SJSA1 (cell line): ENCODE measurements around the gene RDH16. TPM values are rescaled to one million over a fixed set of nuclear protein-coding genes. Genes with fewer than 3 reads are reported as not detected.
"Not testable (repeated sequence)": the region's sequence is repeated elsewhere in the genome, so short reads cannot be mapped to it uniquely, and the experiment has no call there.

Experiments used
- DNase-seq, 2 experiments: peaks; one replicate each; pipeline ENCODE4 v3.0.0-alpha.2; 2015 to 2020; ENCODE audit warnings: low spot score in 2 of 2, low read depth in 1 of 2
- H3K27ac ChIP-seq: fragments of 250-450 bp; sonication (Bioruptor Pico); 2 replicates; pipeline ENCODE4 v1.5.1; 2020; ENCODE audit warnings: mild to moderate bottlenecking, moderate library complexity
- H3K27me3 ChIP-seq: fragments of 250-450 bp; sonication (Bioruptor Pico); replicated peaks from 2 replicates; pipeline ENCODE4 v1.5.1; 2020; ENCODE audit warnings: mild to moderate bottlenecking, moderate library complexity
- H3K36me3 ChIP-seq: fragments of 250-450 bp; sonication (Bioruptor Pico); 2 replicates; pipeline ENCODE4 v1.5.1; 2020; ENCODE audit warnings: mild to moderate bottlenecking
- H3K4me1 ChIP-seq: fragments of 250-450 bp; sonication (Bioruptor Pico); replicated peaks from 2 replicates; pipeline ENCODE4 v1.6.1; 2021; ENCODE audit warnings: mild to moderate bottlenecking
- H3K4me3 ChIP-seq: fragments of 250-450 bp; sonication (Bioruptor Pico); 2 replicates; pipeline ENCODE4 v1.5.1; 2020; ENCODE audit warnings: mild to moderate bottlenecking
- H3K9me3 ChIP-seq: fragments of 250-450 bp; sonication (Bioruptor Pico); replicated peaks from 2 replicates; pipeline ENCODE4 v1.5.1; 2020; ENCODE audit warnings: mild to moderate bottlenecking
- total RNA-seq: library from RNA; depleted of rRNA; stranded (reverse); fragments of >200 nt; shearing (Covaris generic); gene quantifications from 2 replicates; pipeline ENCODE4 v1.2.3, GENCODE V29; 2014; rRNA removed

The RDH16 gene
- total RNA-seq, 1 experiment from 2014 or later, result 0.05 TPM

DNA sequence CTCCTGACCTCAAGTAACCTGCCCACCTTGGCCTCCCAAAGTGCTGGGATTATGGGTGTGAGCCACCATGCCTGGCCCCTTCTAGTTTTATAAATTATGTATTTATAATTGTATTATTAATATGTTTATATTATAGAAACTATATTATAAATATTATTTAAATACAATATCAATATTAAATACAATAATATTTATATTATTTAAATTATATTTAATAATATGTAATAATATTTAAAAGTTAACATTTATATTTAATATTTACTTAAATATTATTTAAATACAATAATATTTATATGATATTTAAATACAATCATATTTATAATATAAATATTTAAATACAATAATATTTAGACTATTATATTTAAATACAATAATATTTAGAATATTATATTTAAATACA lies 43.2 kb downstream of the RDH16 start:
- Histone ChIP-seq H3K27me3 (no peaks in the 10 kb centered on the region; the same call in 1 of the 2 replicates), H3K9me3 (no peaks in the 10 kb centered on the region; the same call in 1 of the 2 replicates), H3K36me3 (no peaks in the 10 kb centered on the region), H3K27ac (no peak overlapping the region), H3K4me3 (no peak overlapping the region), H3K4me1 (no peaks in the 10 kb centered on the region)
- DNase-seq, result no peak

DNA sequence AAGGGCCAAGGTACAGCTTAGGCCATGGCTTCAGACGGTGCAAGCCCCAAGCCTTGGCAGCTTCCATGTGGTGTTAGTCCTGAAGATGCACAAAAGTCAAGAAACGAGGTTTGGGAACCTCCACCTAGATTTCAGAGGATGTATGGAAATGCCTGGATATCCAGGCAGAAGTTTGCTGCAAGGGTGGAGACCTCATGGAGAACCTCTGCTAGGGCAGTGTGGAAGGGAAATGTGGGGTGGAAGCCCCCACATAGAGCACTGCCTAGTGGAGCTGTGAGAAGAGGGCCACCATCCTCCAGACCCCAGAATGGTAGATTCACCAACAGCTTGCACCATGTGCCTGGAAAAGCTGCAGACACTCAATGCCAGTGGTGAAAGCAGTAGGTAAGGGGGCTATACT lies 48.0 kb downstream of the RDH16 start:
- H3K9me3 ChIP-seq, H3K4me3 ChIP-seq, H3K4me1 ChIP-seq, H3K27me3 ChIP-seq, H3K36me3 ChIP-seq, H3K27ac ChIP-seq, DNase-seq: not testable (repeated sequence)

DNA sequence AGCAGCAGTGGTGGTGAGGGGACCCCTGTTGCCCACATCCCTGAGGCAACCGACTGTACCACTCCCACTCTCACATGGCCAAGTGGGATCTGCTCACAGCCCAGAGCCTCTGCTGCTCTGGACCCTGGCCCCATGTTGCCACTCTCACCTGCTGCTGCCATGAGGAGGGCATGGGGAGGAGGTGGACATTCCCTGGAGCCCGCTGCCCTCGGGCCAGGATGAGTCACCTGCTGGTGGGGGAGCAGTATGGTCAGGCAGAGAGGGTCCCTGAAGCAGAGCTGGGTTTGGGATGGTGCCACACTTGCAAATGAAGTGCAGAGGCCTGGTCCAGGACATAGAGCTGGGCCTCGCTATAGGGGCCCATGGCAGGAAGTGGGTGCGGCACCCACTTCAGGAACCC lies 49.3 kb downstream of the RDH16 start:
- no peak for DNase-seq
- Histone ChIP-seq H3K36me3 (no peaks in the 10 kb centered on the region), H3K4me3 (no peak overlapping the region), H3K27ac (no peak overlapping the region), H3K9me3 (no peaks in the 10 kb centered on the region; the same call in 1 of the 2 replicates), H3K4me1 (no peaks in the 10 kb centered on the region), H3K27me3 (no peaks in the 10 kb centered on the region)

DNA sequence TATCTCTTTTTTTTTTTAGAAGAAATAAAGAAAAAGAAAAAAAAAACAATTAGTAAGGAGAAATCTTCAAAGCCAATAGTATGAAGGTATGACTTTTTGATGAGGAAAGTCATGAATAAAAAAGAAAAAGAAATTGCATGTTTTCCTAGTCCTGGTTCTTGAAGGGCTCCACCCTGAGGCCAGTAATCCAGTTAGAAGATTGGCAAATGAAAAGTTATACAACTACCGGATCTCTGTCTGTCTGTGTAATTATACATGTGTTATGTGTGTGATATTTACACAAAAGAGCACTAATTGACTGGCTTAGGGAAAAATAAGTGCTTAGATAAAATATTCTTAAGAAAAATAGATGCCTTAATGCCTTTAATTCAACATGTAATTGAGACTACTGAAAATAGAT lies 51.6 kb downstream of the RDH16 start:
- no peaks in the 10 kb centered on the region for H3K36me3 ChIP-seq
- H3K27ac ChIP-seq, result no peak overlapping the region
- no peaks in the 10 kb centered on the region for H3K4me1 ChIP-seq
- no peak overlapping the region for H3K4me3 ChIP-seq
- H3K27me3 ChIP-seq, result no peaks in the 10 kb centered on the region
- no peak for DNase-seq
- H3K9me3 ChIP-seq, result no peaks in the 10 kb centered on the region; the same call in none of the 2 replicates

DNA sequence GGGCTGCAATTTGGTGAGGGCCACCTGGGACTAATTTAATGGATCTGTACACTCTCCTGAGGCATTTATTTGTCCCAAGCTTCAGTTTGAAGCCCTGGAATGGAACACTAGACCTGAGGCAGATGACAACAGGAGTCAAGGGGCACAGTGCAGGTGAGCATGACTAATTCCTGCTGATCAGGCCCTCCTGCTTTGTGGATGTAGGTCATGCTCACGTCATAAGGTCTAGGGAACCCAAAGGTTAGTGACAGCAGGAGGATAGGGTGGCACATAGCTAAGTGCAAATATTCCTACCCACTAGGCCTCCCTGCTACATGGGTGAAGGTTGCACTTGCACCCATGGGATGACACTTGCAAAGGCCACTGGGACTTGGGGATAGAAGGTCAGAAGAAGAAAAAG lies 54.0 kb downstream of the RDH16 start:
- no peaks in the 10 kb centered on the region for H3K4me1 ChIP-seq
- H3K9me3 ChIP-seq, result no peaks in the 10 kb centered on the region; the same call in 1 of the 2 replicates
- no peak for DNase-seq
- no peak overlapping the region for H3K27ac ChIP-seq
- H3K27me3 ChIP-seq, result no peaks in the 10 kb centered on the region
- no peaks in the 10 kb centered on the region for H3K36me3 ChIP-seq
- no peak overlapping the region for H3K4me3 ChIP-seq

Other genes with a start within 250 kb of the RDH16 start
- 1,148 and 1,246 TPM in 2 replicates for gene NACA, start 232.3 kb downstream of the RDH16 start, total RNA-seq
- gene PRIM1, start 205.3 kb downstream of the RDH16 start, total RNA-seq, result 28.0 and 31.1 TPM in 2 replicates
- gene HSD17B6, start 194.3 kb downstream of the RDH16 start, total RNA-seq, result 20.9 and 26.9 TPM in 2 replicates
- gene SDR9C7, start 23.2 kb downstream of the RDH16 start, total RNA-seq, result not detected in 2 replicates
- 4.5 and 4.7 TPM in 2 replicates for gene ZBTB39, start 48.9 kb upstream of the RDH16 start, total RNA-seq
- gene TAC3, start 58.9 kb upstream of the RDH16 start, total RNA-seq, result not detected in 2 replicates
- gene MYO1A, start 92.5 kb upstream of the RDH16 start, total RNA-seq, result not detected in 2 replicates
- gene NEMP1, start 121.2 kb upstream of the RDH16 start, total RNA-seq, result 31.5 and 40.3 TPM in 2 replicates
- gene NAB2, start 131.5 kb upstream of the RDH16 start, total RNA-seq, result 21.6 and 22.2 TPM in 2 replicates
- gene STAT6, start 153.8 kb upstream of the RDH16 start, total RNA-seq, result 29.9 and 34.0 TPM in 2 replicates
- 21.2 and 33.3 TPM in 2 replicates for gene LRP1, start 170.9 kb upstream of the RDH16 start, total RNA-seq
- gene LRP1-AS, start 190.0 kb upstream of the RDH16 start, total RNA-seq, result not detected in 2 replicates